Right lobe of liver (tissue), 4 donors: ENCODE data around the gene NNMT.

Experiments
- CTCF ChIP-seq, 4 donors: fragments of 200-600 bp in 3 of 4; fragments of 450-650 bp in 1 of 4; IDR thresholded peaks; one replicate each; pipeline versions ENCODE4 v1.5.1 to v1.8.0; 2016 to 2022; ENCODE audit warnings: antibody characterized with exemption in 4 of 4, mild to moderate bottlenecking in 2 of 4
- POLR2A ChIP-seq: fragments of 450-650 bp; IDR thresholded peaks from one replicate; pipeline ENCODE4 v1.6.1; 2017; ENCODE audit warnings: antibody characterized with exemption, mild to moderate bottlenecking
- donor health status: DM: no; HTN: no; CAD: no.
- donor health status: DM: no; HTN: no; CAD: no.
- donor health status: DM: no; HTN: yes; CAD: no.

DNA sequence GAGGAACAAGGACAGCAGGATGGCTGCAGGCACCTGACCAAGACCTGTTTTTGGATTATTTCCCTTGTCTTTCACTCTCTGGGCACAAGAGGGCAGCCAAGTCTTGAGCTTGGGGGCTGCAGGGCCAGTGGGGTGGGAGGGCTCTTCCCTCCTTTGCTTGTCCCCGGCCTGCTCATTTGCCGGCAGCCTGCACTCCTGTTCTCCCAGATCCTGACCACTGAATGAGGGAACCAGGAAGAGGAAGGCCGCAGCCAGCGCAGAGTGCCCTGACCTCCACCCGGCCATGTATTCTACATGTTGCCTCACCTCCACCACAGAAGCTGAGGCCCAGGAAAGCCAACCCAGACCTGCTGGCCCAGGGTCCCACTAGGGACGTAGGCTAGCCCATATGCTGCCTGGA lies 15.5 kb upstream of the NNMT start:
- TF ChIP-seq POLR2A, result peak; percentile 65
- peak; percentile 63 to 78 (median 75) for TF ChIP-seq CTCF (IDR thresholded peaks at IDR 0.05)
